K562 (cell line): ENCODE data around the gene MYO3B. TPM values are rescaled to one million over a fixed set of nuclear protein-coding genes. Genes with fewer than 3 reads are reported as not detected.

Experiments
- ATAC-seq: fragments of 200-7000 bp; cut with Tn5 transposase; 3 replicates; pipeline ENCODE4 v1.9.1; 2020; ENCODE audit warnings: moderate library complexity
- BruUV-seq: library from RNA; stranded (reverse); fragments of 400-500 nt; replicated peaks from 2 replicates; lab custom pipeline; 2021; lab: Mats Ljungman, UMichigan
- CTCF ChIA-PET: fragments of 300-600 bp; formaldehyde crosslinking; extraction: SDS; loops from one replicate; lab custom pipeline; 2021; ENCODE audit warnings: low intra/inter-chr PET ratio; lab: Yijun Ruan, JAX
- POLR2A ChIA-PET: fragments of 300-600, 350-650 bp; sonication (Branson Sonifier 250); formaldehyde crosslinking; extraction: SDS; loops from one replicate; lab custom pipeline; 2021; ENCODE audit warnings: antibody characterized with exemption, inconsistent platforms; lab: Yijun Ruan, JAX
- DNase-seq, 4 experiments: peaks; one replicate each; pipeline versions ENCODE4 v3.0.0 to v3.0.0-alpha.2; 2011 to 2018; ENCODE audit warnings: low spot score in 3 of 4, mixed read lengths in 3 of 4; ENCODE audit errors: extremely low read depth in 1 of 4
- FAIRE-seq: peaks from 2 replicates; lab custom pipeline; 2011; peaks lifted over from hg19 to GRCh38; lab: Jason Lieb, UNC
- H2AFZ ChIP-seq: 2 replicates; pipeline ENCODE4 v1.6.0; 2011; ENCODE audit warnings: low read depth, low read length, control low read depth, inconsistent platforms
- H3K27ac ChIP-seq: fragments of 200-600 bp; 3 replicates; pipeline ENCODE4 v1.8.0; 2011; ENCODE audit warnings: low read depth, mild to moderate bottlenecking, control low read depth, inconsistent platforms, low read length, moderate library complexity, mixed read lengths; ENCODE audit errors: extremely low read depth
- H3K27me3 ChIP-seq, 2 experiments: fragments of 300-600 bp in 1 of 2; 2 replicates in 1 of 2; 3 replicates in 1 of 2; pipeline versions ENCODE4 v1.6.0 to v1.8.0; 2011; ENCODE audit warnings: inconsistent platforms in 2 of 2, low read length in 2 of 2, mild to moderate bottlenecking in 1 of 2, mixed read lengths in 1 of 2, moderate library complexity in 1 of 2; ENCODE audit not compliant: control insufficient read depth in 2 of 2, insufficient read depth in 2 of 2
- H3K36me3 ChIP-seq: fragments of 300-600 bp; 3 replicates; pipeline ENCODE4 v1.8.0; 2011; ENCODE audit warnings: mild to moderate bottlenecking, low read length, inconsistent platforms; ENCODE audit not compliant: control insufficient read depth, insufficient read depth
- H3K4me1 ChIP-seq, 2 experiments: fragments of 200-600 bp in 1 of 2; replicated peaks in 1 of 2; 2 replicates in 1 of 2; 3 replicates in 1 of 2; pipeline versions ENCODE4 v1.5.1 to v1.8.0; 2011; ENCODE audit warnings: inconsistent platforms in 2 of 2, low read length in 2 of 2, mild to moderate bottlenecking in 1 of 2, mixed read lengths in 1 of 2, moderate library complexity in 1 of 2; ENCODE audit not compliant: control insufficient read depth in 2 of 2, insufficient read depth in 2 of 2
- H3K4me2 ChIP-seq: 2 replicates; pipeline ENCODE4 v1.6.1; 2011; ENCODE audit warnings: low read length, control low read depth, inconsistent platforms, mixed read lengths; ENCODE audit not compliant: insufficient read depth
- H3K4me3 ChIP-seq: fragments of 200-600 bp; sonication (generic), shearing (Covaris generic); 2 replicates; pipeline ENCODE4 v1.5.1; 2016; ENCODE audit warnings: control low read depth, inconsistent platforms
- H3K79me2 ChIP-seq: fragments of 200-600 bp; 3 replicates; pipeline ENCODE4 v1.8.0; 2011; ENCODE audit warnings: low read length, inconsistent platforms; ENCODE audit not compliant: control insufficient read depth, insufficient read depth
- H3K9ac ChIP-seq, 2 experiments: 2 replicates each; pipeline versions ENCODE4 v1.6.0 to v1.6.1; 2011; ENCODE audit warnings: low read depth in 2 of 2, low read length in 2 of 2, control low read depth in 1 of 2, inconsistent platforms in 1 of 2, mild to moderate bottlenecking in 1 of 2, mixed read lengths in 1 of 2; ENCODE audit not compliant: insufficient read depth in 1 of 2
- H3K9me1 ChIP-seq: one replicate; pipeline ENCODE4 v1.6.0; 2011; ENCODE audit warnings: inconsistent platforms, mild to moderate bottlenecking, low read length, moderate library complexity; ENCODE audit not compliant: control insufficient read depth, insufficient read depth
- H3K9me3 ChIP-seq: replicated peaks from 2 replicates; pipeline ENCODE4 v1.5.1; 2011; ENCODE audit warnings: low read depth, low read length, inconsistent platforms; ENCODE audit not compliant: control insufficient read depth, insufficient read depth
- H4K20me1 ChIP-seq: replicated peaks from 2 replicates; pipeline ENCODE4 v1.6.1; 2011; ENCODE audit warnings: low read length, inconsistent platforms, mixed read lengths; ENCODE audit not compliant: control insufficient read depth, insufficient read depth
- C11orf30 ChIP-seq: fragments of 450-650 bp; IDR thresholded peaks from 2 replicates; pipeline ENCODE4 v1.6.1; 2016; ENCODE audit warnings: low read depth, mild to moderate bottlenecking
- DIDO1 ChIP-seq: fragments of 450-650 bp; IDR thresholded peaks from 2 replicates; pipeline ENCODE4 v1.6.1; 2016; ENCODE audit warnings: low read depth, missing biosample characterization, missing genetic modification characterization
- ELF4 ChIP-seq: fragments of 450-650 bp; formaldehyde crosslinking; IDR thresholded peaks from 2 replicates; pipeline ENCODE4 v1.4.0; 2022; ENCODE audit warnings: missing genetic modification characterization
- FOXA3 ChIP-seq, 2 experiments: fragments of 450-650 bp in 1 of 2; sonication (generic) in 1 of 2; formaldehyde crosslinking; IDR thresholded peaks in 1 of 2; conservative IDR thresholded peaks in 1 of 2; 2 replicates each; pipeline versions ENCODE4 v1.4.0 to v1.8.0; 2020 to 2022; ENCODE audit warnings: mild to moderate bottlenecking in 2 of 2, missing genetic modification reagents in 1 of 2
- GABPA ChIP-seq: fragments of 200-800 bp; sonication (Bioruptor generic); conservative IDR thresholded peaks from 2 replicates; pipeline ENCODE4 v1.6.1; 2016; ENCODE audit warnings: low read depth, missing genetic modification characterization, missing compliant biosample characterization
- HNRNPLL ChIP-seq: fragments of 200-400 bp; formaldehyde crosslinking; IDR thresholded peaks from 2 replicates; pipeline ENCODE4 v1.6.1; 2017; ENCODE audit warnings: low read length, low read depth, mild to moderate bottlenecking; ENCODE audit not compliant: poor library complexity, severe bottlenecking
- KAT8 ChIP-seq: fragments of 450-650 bp; IDR thresholded peaks from 2 replicates; pipeline ENCODE4 v1.6.1; 2016; ENCODE audit warnings: low read depth, mild to moderate bottlenecking
- PHF21A ChIP-seq: fragments of 450-650 bp; IDR thresholded peaks from 2 replicates; pipeline ENCODE4 v1.6.1; 2017; ENCODE audit warnings: low read depth, borderline replicate concordance
- TARDBP ChIP-seq: fragments of 450-650 bp; IDR thresholded peaks from 2 replicates; pipeline ENCODE4 v1.6.1; 2016
- TSC22D4 ChIP-seq: fragments of 450-650 bp; IDR thresholded peaks from 2 replicates; pipeline ENCODE4 v1.6.1; 2016; ENCODE audit warnings: missing genetic modification characterization, missing biosample characterization, control low read depth
- XRCC3 ChIP-seq: fragments of 450-650 bp; IDR thresholded peaks from 2 replicates; pipeline ENCODE4 v1.6.1; 2017; ENCODE audit warnings: mild to moderate bottlenecking, moderate library complexity
- ZFP1 ChIP-seq: fragments of 450-650 bp; formaldehyde crosslinking; IDR thresholded peaks from 2 replicates; pipeline ENCODE4 v1.4.0; 2020; ENCODE audit warnings: mild to moderate bottlenecking, mixed read lengths
- ZNF239 ChIP-seq: fragments of 250-450 bp; sonication (Bioruptor Pico); IDR thresholded peaks from 2 replicates; pipeline ENCODE4 v1.4.0; 2020; ENCODE audit warnings: mild to moderate bottlenecking
- WGBS: fragments of 100-300 bp; shearing (Covaris generic); methylation state at CpG from one replicate; pipeline ENCODE4 v1.1.6; 2016; ENCODE audit warnings: low coverage, mixed read lengths; ENCODE audit not compliant: insufficient coverage; ENCODE audit errors: missing lambda C conversion rate; 5-methylcytosine and 5-hydroxymethylcytosine counted together
- in situ Hi-C: fragments of 300-500 bp; cut with MboI; formaldehyde crosslinking; loops from 4 replicates; pipeline ENCODE4 v1.15.0; 2018; ENCODE audit warnings: inconsistent platforms, mixed read lengths
- intact Hi-C: fragments of 100-400 bp; cut with micrococcal nuclease; formaldehyde crosslinking; loops from 2 replicates; pipeline ENCODE4 v1.14.2; 2022
- polyA plus RNA-seq, 8 experiments: library from polyadenylated mRNA; depleted of rRNA in 4 of 8; stranded (reverse) in 5 of 8; unstranded in 3 of 8; fragments of >200 nt; fragmentation: Nextera tagmentation in 2 of 8; fragmentation: Illumina TruSeq in 1 of 8; extraction: Ambion mirVana in 2 of 8; extraction: Trizol in 1 of 8; gene quantifications; 2 replicates each; pipeline versions ENCODE4 v1.2.1 to v1.2.3, GENCODE V29; 2011 to 2014; ENCODE audit warnings: inconsistent platforms in 1 of 8, missing spikeins in 1 of 8
- total RNA-seq, 7 experiments: library from RNA; depleted of rRNA in 6 of 7; stranded (reverse); fragments of >200 nt in 6 of 7; fragmentation: Illumina TruSeq in 2 of 7; extraction: Trizol in 2 of 7; gene quantifications; 2 replicates each; pipeline versions ENCODE4 v1.2.1 to v1.2.3, GENCODE V29; 2011 to 2021; ENCODE audit warnings: low replicate concordance in 1 of 7
- TF ChIP-seq, protein P1 (sequence below): fragments of 250-450 bp; sonication (Bioruptor Pico); IDR thresholded peaks from 2 replicates; pipeline ENCODE4 v1.4.0; 2020; ENCODE audit warnings: mild to moderate bottlenecking
- TF ChIP-seq, protein P2 (sequence below), 3 experiments: IDR thresholded peaks in 2 of 3; conservative IDR thresholded peaks in 1 of 3; 2 replicates each; pipeline ENCODE4 v1.5.1; 2011 to 2012; ENCODE audit warnings: low read length in 3 of 3, mild to moderate bottlenecking in 3 of 3, control low read depth in 2 of 3, improper control_type of control experiment in 1 of 3, inconsistent platforms in 1 of 3, low read depth in 1 of 3, mixed read lengths in 1 of 3, moderate library complexity in 1 of 3; ENCODE audit not compliant: insufficient read depth in 2 of 3
- TF ChIP-seq, protein P3 (sequence below), 2 experiments: fragments of 150-350 bp in 1 of 2; IDR thresholded peaks; 2 replicates each; pipeline ENCODE4 v1.6.1; 2012 to 2016; ENCODE audit warnings: low read depth in 2 of 2, low read length in 2 of 2, mild to moderate bottlenecking in 1 of 2, moderate library complexity in 1 of 2

The MYO3B gene
- total and polyA plus RNA-seq, 9 of the 15 experiments (the other 6 are each of a cell fraction or from before 2014, with no cell fraction given): 2.7 to 6.5 (median 3.6) TPM

DNA sequence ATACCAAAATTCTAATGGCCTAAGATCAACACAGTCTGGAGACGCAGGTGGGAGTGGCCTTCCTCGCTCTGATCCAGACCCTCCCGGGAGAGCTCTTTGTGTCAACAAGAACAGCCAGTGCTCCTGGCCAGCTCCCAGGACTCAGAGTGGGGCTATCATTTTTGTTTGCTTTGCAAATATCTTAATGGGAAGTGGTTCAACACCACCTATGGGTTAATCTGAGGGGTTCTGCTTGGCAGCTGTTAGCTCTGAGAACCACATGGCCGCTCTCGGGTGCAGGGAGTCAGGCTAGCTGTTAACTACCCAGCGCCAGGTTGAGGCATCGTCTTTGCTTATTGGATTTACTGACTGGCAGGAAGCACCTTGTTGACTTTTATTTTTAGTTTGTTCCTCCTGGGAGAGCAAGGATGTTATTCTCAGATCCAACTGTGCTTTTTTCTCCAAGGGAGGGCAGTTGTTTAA is 352.4 kb downstream of the MYO3B start:
- ATAC-seq (peak; percentile 59; the same call in 2 of the 3 replicates), FAIRE-seq (no peak), DNase-seq (peak in 1 of 4 experiments; percentile 30)
- intact Hi-C loops (no loop called here), in situ Hi-C loops (no loop called here)
- Histone ChIP-seq H4K20me1 (no peaks in the 10 kb centered on the region), H3K27me3 (peaks cover 0 to 6% of the 10 kb centered on the region in 2 experiments; a peak in 1 of 5 replicates), H3K4me2 (peak overlapping the region; percentile 13; the same call in 1 of the 2 replicates), H3K9me1 (no peaks in the 10 kb centered on the region), H3K4me1 (no peaks in the 10 kb centered on the region; a peak in 3 of 5 replicates), H3K9me3 (no peaks in the 10 kb centered on the region), H3K27ac (no peak overlapping the region), H2AFZ (peak overlapping the region; percentile 11), H3K9ac (no peak overlapping the region), H3K36me3 (no peaks in the 10 kb centered on the region), H3K4me3 (no peak overlapping the region), H3K79me2 (no peaks in the 10 kb centered on the region)
- BruUV-seq: no TSS peak
- TF ChIP-seq, protein P1, sequence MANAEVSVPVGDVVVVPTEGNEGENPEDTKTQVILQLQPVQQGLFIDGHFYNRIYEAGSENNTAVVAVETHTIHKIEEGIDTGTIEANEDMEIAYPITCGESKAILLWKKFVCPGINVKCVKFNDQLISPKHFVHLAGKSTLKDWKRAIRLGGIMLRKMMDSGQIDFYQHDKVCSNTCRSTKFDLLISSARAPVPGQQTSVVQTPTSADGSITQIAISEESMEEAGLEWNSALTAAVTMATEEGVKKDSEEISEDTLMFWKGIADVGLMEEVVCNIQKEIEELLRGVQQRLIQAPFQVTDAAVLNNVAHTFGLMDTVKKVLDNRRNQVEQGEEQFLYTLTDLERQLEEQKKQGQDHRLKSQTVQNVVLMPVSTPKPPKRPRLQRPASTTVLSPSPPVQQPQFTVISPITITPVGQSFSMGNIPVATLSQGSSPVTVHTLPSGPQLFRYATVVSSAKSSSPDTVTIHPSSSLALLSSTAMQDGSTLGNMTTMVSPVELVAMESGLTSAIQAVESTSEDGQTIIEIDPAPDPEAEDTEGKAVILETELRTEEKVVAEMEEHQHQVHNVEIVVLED (CRISPR knock-in tag): no peak
- TF ChIP-seq PHF21A: no peak
- no peak for TF ChIP-seq TARDBP
- TF ChIP-seq, protein P2, sequence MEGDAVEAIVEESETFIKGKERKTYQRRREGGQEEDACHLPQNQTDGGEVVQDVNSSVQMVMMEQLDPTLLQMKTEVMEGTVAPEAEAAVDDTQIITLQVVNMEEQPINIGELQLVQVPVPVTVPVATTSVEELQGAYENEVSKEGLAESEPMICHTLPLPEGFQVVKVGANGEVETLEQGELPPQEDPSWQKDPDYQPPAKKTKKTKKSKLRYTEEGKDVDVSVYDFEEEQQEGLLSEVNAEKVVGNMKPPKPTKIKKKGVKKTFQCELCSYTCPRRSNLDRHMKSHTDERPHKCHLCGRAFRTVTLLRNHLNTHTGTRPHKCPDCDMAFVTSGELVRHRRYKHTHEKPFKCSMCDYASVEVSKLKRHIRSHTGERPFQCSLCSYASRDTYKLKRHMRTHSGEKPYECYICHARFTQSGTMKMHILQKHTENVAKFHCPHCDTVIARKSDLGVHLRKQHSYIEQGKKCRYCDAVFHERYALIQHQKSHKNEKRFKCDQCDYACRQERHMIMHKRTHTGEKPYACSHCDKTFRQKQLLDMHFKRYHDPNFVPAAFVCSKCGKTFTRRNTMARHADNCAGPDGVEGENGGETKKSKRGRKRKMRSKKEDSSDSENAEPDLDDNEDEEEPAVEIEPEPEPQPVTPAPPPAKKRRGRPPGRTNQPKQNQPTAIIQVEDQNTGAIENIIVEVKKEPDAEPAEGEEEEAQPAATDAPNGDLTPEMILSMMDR (IDR thresholded peaks at IDR 0.05 in 2 of 3, conservative IDR thresholded peaks at IDR 0.05 in 1 of 3; ENCODE audit: insufficient read depth in 2 of 3, low read depth in 1 of 3, low read length in 3 of 3): peak in 1 of 3 experiments; percentile 3; a peak in 1 of 6 replicates
- no peak for TF ChIP-seq ZFP1 (CRISPR knock-in tag)
- no peak for TF ChIP-seq HNRNPLL
- TF ChIP-seq ZNF239 (CRISPR knock-in tag): no peak
- TF ChIP-seq, protein P3, sequence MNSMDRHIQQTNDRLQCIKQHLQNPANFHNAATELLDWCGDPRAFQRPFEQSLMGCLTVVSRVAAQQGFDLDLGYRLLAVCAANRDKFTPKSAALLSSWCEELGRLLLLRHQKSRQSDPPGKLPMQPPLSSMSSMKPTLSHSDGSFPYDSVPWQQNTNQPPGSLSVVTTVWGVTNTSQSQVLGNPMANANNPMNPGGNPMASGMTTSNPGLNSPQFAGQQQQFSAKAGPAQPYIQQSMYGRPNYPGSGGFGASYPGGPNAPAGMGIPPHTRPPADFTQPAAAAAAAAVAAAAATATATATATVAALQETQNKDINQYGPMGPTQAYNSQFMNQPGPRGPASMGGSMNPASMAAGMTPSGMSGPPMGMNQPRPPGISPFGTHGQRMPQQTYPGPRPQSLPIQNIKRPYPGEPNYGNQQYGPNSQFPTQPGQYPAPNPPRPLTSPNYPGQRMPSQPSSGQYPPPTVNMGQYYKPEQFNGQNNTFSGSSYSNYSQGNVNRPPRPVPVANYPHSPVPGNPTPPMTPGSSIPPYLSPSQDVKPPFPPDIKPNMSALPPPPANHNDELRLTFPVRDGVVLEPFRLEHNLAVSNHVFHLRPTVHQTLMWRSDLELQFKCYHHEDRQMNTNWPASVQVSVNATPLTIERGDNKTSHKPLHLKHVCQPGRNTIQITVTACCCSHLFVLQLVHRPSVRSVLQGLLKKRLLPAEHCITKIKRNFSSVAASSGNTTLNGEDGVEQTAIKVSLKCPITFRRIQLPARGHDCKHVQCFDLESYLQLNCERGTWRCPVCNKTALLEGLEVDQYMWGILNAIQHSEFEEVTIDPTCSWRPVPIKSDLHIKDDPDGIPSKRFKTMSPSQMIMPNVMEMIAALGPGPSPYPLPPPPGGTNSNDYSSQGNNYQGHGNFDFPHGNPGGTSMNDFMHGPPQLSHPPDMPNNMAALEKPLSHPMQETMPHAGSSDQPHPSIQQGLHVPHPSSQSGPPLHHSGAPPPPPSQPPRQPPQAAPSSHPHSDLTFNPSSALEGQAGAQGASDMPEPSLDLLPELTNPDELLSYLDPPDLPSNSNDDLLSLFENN (IDR thresholded peaks at IDR 0.05; ENCODE audit: low read depth in 2 of 2, low read length in 2 of 2): no peak
- no peak for TF ChIP-seq TSC22D4 (tag)
- TF ChIP-seq C11orf30: no peak
- no peak for TF ChIP-seq DIDO1
- no peak for TF ChIP-seq KAT8
- TF ChIP-seq XRCC3: no peak
- TF ChIP-seq ELF4 (CRISPR knock-in tag): no peak
- peak; percentile 90 for TF ChIP-seq FOXA3 (CRISPR knock-in tag; conservative IDR thresholded peaks at IDR 0.05 in 1 of 2, IDR thresholded peaks at IDR 0.05 in 1 of 2)
- TF ChIP-seq GABPA: no peak
- CTCF ChIA-PET: interaction anchor here (0.5 kb wide), 1 partner anchor 1611 kb away, joined by 4 read pairs; no protein-coding TSS in a partner anchor
- 8% methylated on average over 7 of the region's 7 CpGs for WGBS
- POLR2A ChIA-PET: interaction anchor here (0.6 to 2.0 kb wide), 11 partner anchors 9 to 1800 kb away, joined by 3 to 8 read pairs (median 4); partner anchors contain the start of gene GORASP2
